Aorta (tissue), 5 donors: ENCODE results near the gene RPL22. TPM values are rescaled to one million over a fixed set of nuclear protein-coding genes. Genes with fewer than 3 reads are reported as not detected.

ENCODE experiments used
- ATAC-seq: fragments of 200-7000 bp; cut with Tn5 transposase; one replicate; pipeline ENCODE4 v1.9.1; 2022; ENCODE audit warnings: moderate library complexity; ENCODE audit not compliant: low FRiP score
- DNase-seq, 2 donors: peaks; one replicate each; pipeline ENCODE4 v3.0.0-alpha.2; 2020
- H3K27ac ChIP-seq, 2 donors: one replicate each; pipeline ENCODE4 v1.5.1; 2013; ENCODE audit warnings: low read length in 2 of 2, mild to moderate bottlenecking in 2 of 2, moderate library complexity in 2 of 2, control low read depth in 1 of 2, inconsistent platforms in 1 of 2, low read depth in 1 of 2
- H3K27me3 ChIP-seq, 2 donors: one replicate each; pipeline ENCODE4 v1.6.1; 2013; ENCODE audit warnings: control low read depth in 1 of 2, low read length in 1 of 2, mild to moderate bottlenecking in 1 of 2, moderate library complexity in 1 of 2; ENCODE audit not compliant: insufficient read depth in 2 of 2, control insufficient read depth in 1 of 2
- H3K36me3 ChIP-seq, 2 donors: one replicate each; pipeline ENCODE4 v1.6.1; 2013; ENCODE audit warnings: control low read depth in 1 of 2, low read length in 1 of 2, mild to moderate bottlenecking in 1 of 2; ENCODE audit not compliant: insufficient read depth in 2 of 2, control insufficient read depth in 1 of 2
- H3K4me1 ChIP-seq, 2 donors: one replicate each; pipeline ENCODE4 v1.6.1; 2013; ENCODE audit warnings: low read length in 2 of 2, control low read depth in 1 of 2, mild to moderate bottlenecking in 1 of 2, moderate library complexity in 1 of 2; ENCODE audit not compliant: insufficient read depth in 2 of 2, control insufficient read depth in 1 of 2
- H3K4me3 ChIP-seq, 2 donors: one replicate each; pipeline ENCODE4 v1.5.1; 2013; ENCODE audit warnings: low read length in 2 of 2, control low read depth in 1 of 2, mild to moderate bottlenecking in 1 of 2
- H3K9me3 ChIP-seq: one replicate; pipeline ENCODE4 v1.6.1; 2013; ENCODE audit warnings: mild to moderate bottlenecking, low read length; ENCODE audit not compliant: control insufficient read depth
- WGBS, 2 donors: extraction: QIAGEN DNeasy Blood & Tissue Kit; methylation state at CpG; one replicate each; pipeline ENCODE4 v1.1.7; 2013; 5-methylcytosine and 5-hydroxymethylcytosine counted together
- intact Hi-C, 2 donors: fragments of 100-400 bp; cut with DNase I; formaldehyde crosslinking; loops; one replicate each; pipeline versions ENCODE4 v1.14.2 to v1.15.0; 2022
- polyA plus RNA-seq, 2 donors: library from polyadenylated mRNA; stranded (reverse); fragments of 200-250 nt; gene quantifications; one replicate each; pipeline ENCODE4 v1.2.3, GENCODE V29; 2013
- total RNA-seq, 2 donors: library from RNA; stranded (reverse); fragmentation: NEBNext Ultra II Directional; extraction: Animal tissue kit (Norgen Biotek cat#: 25700); gene quantifications; one replicate each; pipeline ENCODE4 v1.2.1, GENCODE V29; 2021
- donor health status: healthy with polysubstance abuse.
- donor health status: Bipolar disorder and iron deficiency.
- donor health status: DM: no; HTN: no; CAD: no.
- donor health status: DM: no; HTN: no; CAD: no.
- donor health status: DM: yes; HTN: yes; CAD: no.

RPL22 gene
- total and polyA plus RNA-seq, 4 donors: 309 to 547 (median 352) TPM

DNA sequence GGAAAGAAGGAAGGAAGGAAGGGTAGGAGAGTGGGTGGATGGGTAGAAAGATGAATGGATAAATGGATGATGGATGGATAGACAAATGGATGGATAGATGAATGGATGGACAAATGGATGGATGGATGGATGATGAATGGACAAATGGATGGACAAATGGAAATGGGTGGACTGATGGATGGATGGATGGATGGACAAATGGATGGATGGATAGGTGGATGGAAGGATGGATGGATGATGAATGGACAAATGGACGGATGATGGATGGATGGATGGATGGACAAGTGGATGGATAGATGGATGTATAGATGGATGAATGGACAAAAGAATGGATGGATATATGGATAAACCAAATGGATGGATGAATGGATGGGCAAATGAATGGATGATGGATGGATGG is 49.8 kb downstream of the RPL22 start:
- H3K36me3 ChIP-seq: no peaks in the 10 kb centered on the region
- ATAC-seq: no peak
- DNase-seq: no peak
- 98 to 100% methylated on average over 1 of the region's 1 CpG for WGBS, 2 donors
- no peak overlapping the region for H3K4me3 ChIP-seq
- H3K4me1 ChIP-seq: no peaks in the 10 kb centered on the region
- intact Hi-C loops: no loop called here
- H3K27me3 ChIP-seq: no peaks in the 10 kb centered on the region
- H3K9me3 ChIP-seq: no peaks in the 10 kb centered on the region
- no peak overlapping the region for H3K27ac ChIP-seq

DNA sequence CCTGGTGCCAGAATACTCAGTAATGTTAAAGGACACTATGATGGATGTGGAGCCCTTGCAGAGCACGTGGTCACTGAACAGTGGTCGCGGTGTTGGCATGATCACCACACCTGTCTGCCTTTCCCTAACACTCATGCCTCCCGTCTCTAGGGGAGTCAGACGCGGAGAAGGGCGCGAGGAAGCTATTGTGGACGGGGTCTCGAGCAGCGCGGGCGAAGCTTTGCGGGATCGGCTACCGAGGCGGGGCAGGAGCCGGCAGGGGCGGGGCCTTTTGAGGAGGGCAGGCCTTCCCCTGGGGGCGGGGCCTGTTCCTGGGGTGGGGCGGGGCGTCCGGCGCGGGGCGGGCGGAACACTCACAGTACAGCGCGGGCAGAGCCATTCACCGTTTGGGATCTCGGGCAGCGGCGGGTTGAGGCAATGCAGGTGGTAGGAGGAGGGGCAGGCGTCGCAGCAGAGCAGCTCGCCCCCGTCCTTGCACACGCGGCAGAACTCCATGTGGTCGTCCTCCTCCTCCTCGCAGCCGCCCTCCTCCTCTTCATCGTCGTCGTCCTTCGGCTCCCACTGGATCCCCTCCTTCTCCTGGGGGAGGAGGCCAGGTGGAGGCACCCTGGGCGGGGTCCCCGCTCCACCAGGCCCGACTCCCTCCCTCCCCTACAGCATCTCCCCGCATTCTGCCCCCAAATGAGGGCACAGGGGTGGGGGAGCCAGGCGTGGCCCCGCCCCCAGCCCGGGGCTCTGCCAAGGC is 50.7 kb downstream of the RPL22 start:
- Histone ChIP-seq H3K27me3 (no peaks in the 10 kb centered on the region), H3K36me3 (no peaks in the 10 kb centered on the region), H3K27ac (no peak overlapping the region), H3K4me3 (no peak overlapping the region), H3K9me3 (no peaks in the 10 kb centered on the region), H3K4me1 (no peaks in the 10 kb centered on the region)
- WGBS, 2 donors: 4 to 7% methylated on average over 34 to 53 of the region's 53 CpGs
- DNase-seq (peak in 1 of 2 donors; percentile 61), ATAC-seq (no peak)
- intact Hi-C loops: no loop called here

DNA sequence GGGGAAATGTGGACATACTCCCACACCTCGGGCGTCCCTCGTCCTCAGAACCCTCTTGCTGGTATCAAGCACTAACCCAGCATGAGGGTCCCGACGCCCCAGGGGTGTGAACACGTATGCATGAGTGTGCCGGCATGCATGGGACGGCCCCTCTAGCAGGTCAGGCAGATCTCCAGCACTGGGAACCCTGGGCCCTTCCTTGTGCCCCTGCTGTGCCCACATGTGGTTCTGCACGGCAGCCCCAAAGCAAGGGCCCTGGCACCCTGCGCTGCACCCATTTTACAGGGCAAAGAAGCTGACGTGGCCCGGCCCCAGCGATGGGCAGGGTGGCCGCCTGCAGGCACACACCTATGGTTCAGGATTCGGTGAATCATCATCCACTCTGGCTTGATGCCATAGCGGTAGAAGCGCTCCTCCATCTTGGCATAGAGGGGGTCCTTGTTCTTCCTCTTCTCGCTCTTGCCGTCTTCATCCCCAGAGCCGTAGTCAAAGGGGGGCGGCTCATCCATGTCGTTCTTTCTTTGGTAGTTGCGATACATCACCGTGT is 53.5 kb downstream of the RPL22 start:
- intact Hi-C loops: no loop called here
- no peak for ATAC-seq
- no peaks in the 10 kb centered on the region for H3K9me3 ChIP-seq
- no peaks in the 10 kb centered on the region for H3K36me3 ChIP-seq
- DNase-seq: no peak
- WGBS, 2 donors: 87 to 90% methylated on average over 24 of the region's 24 CpGs
- H3K27ac ChIP-seq: no peak overlapping the region
- no peak overlapping the region for H3K4me3 ChIP-seq
- no peaks in the 10 kb centered on the region for H3K4me1 ChIP-seq
- no peaks in the 10 kb centered on the region for H3K27me3 ChIP-seq

DNA sequence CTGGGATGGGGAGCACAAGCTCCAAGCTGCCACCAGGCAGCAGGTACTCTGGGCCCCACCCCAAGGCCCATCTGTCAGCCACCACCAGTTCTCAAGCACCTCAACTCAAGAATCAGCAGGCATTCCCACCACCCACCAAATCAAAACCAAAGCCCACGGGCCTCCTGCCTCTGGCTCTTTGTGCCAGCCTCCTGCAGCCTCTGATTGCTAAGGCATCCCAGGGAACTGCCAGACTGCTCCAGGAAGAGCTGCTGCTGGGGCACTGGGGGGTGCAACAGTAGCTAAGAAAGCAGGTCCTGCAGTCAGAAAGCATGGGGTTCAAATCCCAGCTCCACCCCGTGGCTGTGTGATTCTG is 54.0 kb downstream of the RPL22 start:
- Histone ChIP-seq H3K27me3 (no peaks in the 10 kb centered on the region), H3K4me3 (no peak overlapping the region), H3K27ac (no peak overlapping the region), H3K9me3 (no peaks in the 10 kb centered on the region), H3K4me1 (no peaks in the 10 kb centered on the region), H3K36me3 (no peaks in the 10 kb centered on the region)
- DNase-seq (no peak), ATAC-seq (no peak)
- 57 to 61% methylated on average over 2 of the region's 2 CpGs for whole genome bisulfite sequencing, 2 donors
- intact Hi-C loops: no loop called here

DNA sequence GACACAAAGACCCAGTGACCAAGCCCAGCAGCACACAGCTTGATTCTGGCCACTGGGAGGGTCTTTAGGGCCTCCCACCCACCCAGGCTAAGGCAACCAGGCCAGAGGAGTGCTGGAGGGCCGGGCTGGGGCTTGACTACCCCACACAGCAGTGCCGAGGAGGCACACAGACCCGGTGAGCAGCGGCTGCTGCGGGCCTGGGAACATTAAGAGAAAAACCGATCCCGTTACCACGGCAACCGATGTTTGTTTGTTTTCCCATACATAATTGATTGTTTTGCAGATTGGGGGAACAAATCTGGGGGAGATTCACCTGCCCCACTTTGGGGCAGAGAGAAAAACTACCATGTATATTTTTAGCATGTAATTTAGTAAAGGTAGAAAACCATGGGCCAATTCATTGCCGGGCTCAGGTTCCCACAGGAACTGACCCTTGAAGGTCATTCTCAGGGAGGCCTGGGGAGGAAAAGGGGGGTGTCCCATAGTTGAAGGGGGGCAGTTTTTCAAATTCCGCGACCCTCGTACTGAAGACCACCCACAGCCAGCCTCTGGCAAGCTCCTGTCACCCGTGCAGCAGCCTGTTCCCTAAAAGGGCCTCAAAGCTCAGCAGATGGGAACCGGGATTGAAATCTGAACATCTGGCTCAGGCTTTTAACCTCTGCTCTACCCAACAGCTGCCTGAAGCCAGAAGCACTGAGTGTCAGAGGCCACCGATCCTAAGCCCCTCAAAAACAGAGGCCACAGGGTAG is 54.6 kb downstream of the RPL22 start:
- Histone ChIP-seq H3K9me3 (no peaks in the 10 kb centered on the region), H3K27me3 (no peaks in the 10 kb centered on the region), H3K4me3 (no peak overlapping the region), H3K36me3 (no peaks in the 10 kb centered on the region), H3K27ac (no peak overlapping the region), H3K4me1 (no peaks in the 10 kb centered on the region)
- intact Hi-C loops: no loop called here
- WGBS, 2 donors: 37 to 47% methylated on average over 16 of the region's 16 CpGs
- DNase-seq: no peak
- no peak for ATAC-seq

DNA sequence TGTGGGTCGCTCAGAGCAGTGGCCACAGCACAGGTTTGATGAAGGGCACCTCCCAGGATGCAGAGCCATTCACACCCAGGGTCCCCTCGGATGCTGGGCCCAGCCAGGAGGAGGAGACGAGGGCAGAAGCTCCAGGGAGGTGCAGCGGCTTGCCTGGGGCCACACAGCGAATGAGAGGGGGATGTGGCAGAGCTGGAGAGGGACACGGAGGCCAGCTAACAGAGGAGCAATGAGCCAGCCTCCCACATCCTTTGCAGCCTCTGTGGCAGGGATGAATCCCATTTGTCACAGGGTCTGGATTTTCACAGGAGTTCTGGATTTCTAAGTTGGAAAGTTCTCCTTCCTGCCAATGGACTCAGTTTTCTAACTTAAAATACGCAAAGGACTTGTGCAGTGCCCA is 55.2 kb downstream of the RPL22 start:
- no peaks in the 10 kb centered on the region for H3K9me3 ChIP-seq

DNA sequence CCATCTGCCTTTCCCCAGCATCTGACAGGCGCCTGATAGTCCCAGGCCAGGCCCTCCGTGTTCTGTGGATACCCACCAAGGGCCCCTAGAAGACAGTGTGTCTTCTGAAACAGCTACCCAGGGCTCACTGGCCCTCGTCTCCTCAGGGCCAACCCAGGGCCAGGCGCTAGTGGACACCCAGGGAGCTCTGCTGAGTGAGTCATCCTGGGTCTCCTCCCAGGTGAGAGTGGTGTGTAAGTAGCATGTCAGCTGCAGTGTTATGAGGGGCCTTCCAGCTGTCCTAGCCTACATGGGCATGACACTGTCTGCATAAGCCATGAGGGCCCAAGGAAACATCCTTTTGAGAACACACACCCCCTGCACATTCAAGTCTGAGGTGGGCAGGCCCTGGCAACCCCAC is 56.0 kb downstream of the RPL22 start:
- Histone ChIP-seq H3K36me3 (no peaks in the 10 kb centered on the region), H3K27me3 (no peaks in the 10 kb centered on the region), H3K27ac (no peak overlapping the region), H3K9me3 (no peaks in the 10 kb centered on the region), H3K4me1 (no peaks in the 10 kb centered on the region), H3K4me3 (no peak overlapping the region)
- DNase-seq (no peak), ATAC-seq (no peak)
- 85 to 90% methylated on average over 4 of the region's 4 CpGs for WGBS, 2 donors
- intact Hi-C loops: no loop called here

More for the DNA sequence above, 55.2 kb downstream of the RPL22 start:
- DNase-seq (no peak), ATAC-seq (no peak)
- WGBS, 2 donors: 78 to 79% methylated on average over 7 of the region's 7 CpGs
- intact Hi-C loops: no loop called here
- H3K4me3 ChIP-seq: no peak overlapping the region
- H3K36me3 ChIP-seq: no peaks in the 10 kb centered on the region
- H3K27ac ChIP-seq: no peak overlapping the region
- no peaks in the 10 kb centered on the region for H3K27me3 ChIP-seq
- no peaks in the 10 kb centered on the region for H3K4me1 ChIP-seq

DNA sequence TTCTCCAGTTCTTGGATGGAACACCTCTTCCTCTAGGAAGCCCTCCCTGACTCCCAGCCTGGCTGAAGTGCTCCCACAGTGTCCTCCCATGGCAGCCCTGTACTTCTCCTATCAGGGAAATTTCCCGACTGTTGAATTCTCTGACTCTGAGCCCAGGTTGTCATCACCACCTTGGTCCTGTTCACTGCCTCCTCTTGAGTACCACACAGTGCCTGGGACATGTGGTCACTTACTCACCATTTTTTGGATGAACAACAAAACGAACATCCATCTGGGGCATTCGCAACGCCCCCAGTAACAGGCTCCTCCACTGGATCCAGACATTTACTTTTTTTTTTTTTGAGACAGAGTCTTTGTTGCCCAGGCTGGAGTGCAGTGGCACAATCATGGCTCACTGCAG is 56.7 kb downstream of the RPL22 start:
- Histone ChIP-seq H3K4me3 (no peak overlapping the region), H3K4me1 (no peaks in the 10 kb centered on the region), H3K27me3 (no peaks in the 10 kb centered on the region), H3K27ac (no peak overlapping the region), H3K9me3 (no peaks in the 10 kb centered on the region), H3K36me3 (no peaks in the 10 kb centered on the region)
- 77% methylated on average over 4 of the region's 4 CpGs for WGBS, 2 donors
- intact Hi-C loops: no loop called here
- ATAC-seq: no peak
- DNase-seq: no peak
